NCI-H226 (cell line): Measurements from ENCODE around the gene CCN5.
"Not testable (repeated sequence)": the region's sequence is repeated elsewhere in the genome, so short reads cannot be mapped to it uniquely, and the experiment has no call there.

ENCODE experiments used
- DNase-seq: peaks from one replicate; pipeline ENCODE4 v3.0.0-alpha.2; 2015

Gene CCN5

GRCh38 chr20:44761423-44761822 lies 46.3 kb downstream of the CCN5 start:
- no peak for DNase-seq

- no peak for DNase-seq
Measured at GRCh38 chr20:44762466-44763140, 47.4 kb downstream of the CCN5 start.

GRCh38 chr20:44763798-44764197 lies 48.6 kb downstream of the CCN5 start:
- not testable (repeated sequence) for DNase-seq

DNA sequence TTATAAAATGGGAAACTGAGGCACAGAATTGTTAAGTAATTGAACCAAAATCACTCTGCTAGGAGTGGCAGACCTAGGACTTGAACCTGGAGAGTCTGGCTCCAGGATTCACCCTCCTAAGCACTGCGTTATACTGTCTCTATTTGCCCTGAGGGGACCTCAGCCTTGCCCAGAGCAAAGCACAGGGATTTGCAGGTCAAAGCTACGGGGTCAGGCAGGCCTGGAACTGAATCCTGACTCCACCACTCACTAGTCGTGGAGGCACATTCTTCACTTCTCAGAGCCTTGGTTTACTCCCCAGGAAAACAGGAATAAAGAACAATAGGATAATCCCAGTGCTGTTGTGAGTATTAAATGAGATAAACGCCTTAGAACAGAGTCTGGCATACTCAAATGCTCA lies 49.9 kb downstream of the CCN5 start:
- DNase-seq, result no peak

DNA sequence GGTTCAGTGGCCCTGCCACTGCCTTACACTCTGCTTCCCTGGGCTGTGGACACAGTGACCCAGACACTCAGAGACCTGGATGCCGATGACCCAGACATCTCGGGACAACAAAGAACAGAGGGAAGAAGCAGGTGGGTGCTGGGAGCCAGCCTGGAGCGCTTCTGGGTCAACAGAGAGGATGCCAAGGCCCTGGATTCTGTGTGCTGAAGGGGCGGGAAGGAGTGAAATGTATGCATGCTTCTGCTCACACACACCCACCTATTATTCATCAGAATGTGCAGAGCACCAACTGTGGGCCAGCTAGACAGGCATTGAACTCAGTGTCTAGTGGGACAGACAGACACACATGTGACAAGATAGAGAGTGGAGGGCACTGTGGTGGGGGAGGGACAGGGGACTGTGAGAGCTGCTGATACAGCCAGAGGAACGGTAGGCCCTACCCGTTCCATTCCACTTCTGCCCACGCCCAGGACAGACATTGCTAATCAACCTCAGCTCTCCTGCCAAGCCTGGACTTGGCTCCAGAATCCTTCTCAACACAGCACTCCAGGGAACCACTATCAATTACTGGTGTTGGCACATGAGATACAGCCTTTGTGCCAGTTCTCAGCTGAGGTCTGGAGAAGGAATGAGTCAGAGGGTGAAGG lies 50.7 kb downstream of the CCN5 start:
- DNase-seq, result peak; percentile 47

GRCh38 chr20:44768256-44768655 lies 53.1 kb downstream of the CCN5 start:
- no peak for DNase-seq

DNA sequence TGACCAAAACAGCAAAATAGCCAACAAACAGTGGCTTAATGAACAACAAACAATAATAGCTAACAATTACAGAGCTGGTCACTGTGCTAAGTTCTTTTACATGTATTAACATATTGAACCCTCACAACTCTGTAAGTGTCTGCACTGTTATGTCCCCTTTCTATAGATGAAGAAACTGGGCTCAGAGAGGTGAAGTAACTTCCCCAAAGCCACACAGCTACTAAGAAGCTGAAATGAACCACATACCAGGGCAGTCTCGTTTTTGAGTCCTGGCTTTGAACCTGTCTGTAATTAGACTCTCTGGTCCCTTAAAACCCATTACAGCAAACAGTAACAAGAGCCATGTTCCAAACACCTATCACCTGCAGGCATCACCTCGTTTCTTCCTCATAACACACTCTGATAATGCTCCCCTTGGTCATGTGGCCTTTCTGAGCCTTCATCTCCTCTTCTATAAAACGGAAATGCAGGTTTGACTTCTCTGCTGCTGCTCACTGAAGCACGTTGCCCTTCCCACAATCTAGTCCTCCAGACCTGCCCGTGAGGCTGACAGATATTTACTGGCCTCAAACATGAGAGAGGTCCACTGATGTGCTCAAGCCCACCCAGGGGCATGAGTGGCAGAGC lies 53.8 kb downstream of the CCN5 start:
- no peak for DNase-seq

GRCh38 chr20:44769481-44769863 lies 54.3 kb downstream of the CCN5 start:
- no peak for DNase-seq

DNA sequence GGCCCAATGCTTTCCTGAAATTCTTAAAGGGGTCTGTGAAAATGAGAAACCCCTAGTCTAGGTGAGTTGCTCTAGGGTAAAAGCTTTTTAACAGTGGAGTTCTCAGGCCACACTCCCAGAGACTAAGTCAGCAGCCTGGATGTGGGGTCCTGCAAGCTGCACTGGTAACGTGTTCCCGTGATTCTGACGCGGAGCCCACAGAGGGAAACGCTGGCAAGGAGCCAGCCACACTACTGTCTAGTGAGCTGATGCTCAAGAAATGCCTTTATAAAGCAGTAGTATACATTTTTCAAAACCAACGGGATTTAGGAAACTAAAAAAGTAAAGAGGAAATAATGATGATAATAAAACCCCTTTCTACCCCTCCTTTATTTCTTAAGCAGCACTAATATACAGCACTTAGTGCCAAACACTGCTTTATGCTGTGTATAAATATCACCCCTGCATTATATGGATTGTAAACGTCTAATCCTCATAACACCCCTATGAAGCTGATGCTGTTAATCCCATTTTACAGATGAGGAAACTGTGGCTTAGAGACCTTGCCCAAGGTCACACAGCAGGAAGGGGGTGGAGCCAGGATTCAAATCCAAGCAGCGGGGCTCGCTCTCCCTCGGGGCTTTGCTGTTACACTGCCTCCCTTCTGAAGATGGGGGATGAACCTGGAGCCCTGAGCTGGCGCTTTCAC lies 55.5 kb downstream of the CCN5 start:
- DNase-seq, result no peak

GRCh38 chr20:44771172-44771535 lies 56.0 kb downstream of the CCN5 start:
- DNase-seq, result no peak

DNA sequence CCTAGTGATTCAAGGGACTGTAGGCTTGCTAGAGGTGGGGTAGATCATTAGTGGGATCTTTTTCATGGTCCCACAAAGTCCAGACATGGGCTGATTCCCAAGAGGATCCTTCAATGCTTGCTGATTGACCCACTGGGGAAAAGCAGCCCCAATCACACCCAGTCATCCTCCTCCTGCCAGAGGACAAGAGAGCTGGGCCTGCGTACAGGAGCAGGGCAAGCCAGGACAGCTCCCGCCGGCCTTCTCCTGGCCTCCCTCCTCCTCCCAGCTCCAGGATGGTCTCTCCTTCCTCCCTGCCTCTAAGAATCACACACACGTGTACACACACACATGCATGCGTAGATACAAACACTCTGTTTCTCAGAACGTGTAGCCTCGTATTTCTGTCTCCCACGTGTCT lies 57.5 kb downstream of the CCN5 start:
- no peak for DNase-seq

GRCh38 chr20:44773070-44773829 lies 58.1 kb downstream of the CCN5 start:
- no peak for DNase-seq

GRCh38 chr20:44776980-44777379 lies 61.8 kb downstream of the CCN5 start:
- peak; percentile 19 for DNase-seq
